ENCODE measurements around the gene COL6A5. TPM values are rescaled to one million over a fixed set of nuclear protein-coding genes. Genes with fewer than 3 reads are reported as not detected.

The COL6A5 gene
- total RNA-seq, 1 experiment from 2014 or later, result not detected

DNA sequence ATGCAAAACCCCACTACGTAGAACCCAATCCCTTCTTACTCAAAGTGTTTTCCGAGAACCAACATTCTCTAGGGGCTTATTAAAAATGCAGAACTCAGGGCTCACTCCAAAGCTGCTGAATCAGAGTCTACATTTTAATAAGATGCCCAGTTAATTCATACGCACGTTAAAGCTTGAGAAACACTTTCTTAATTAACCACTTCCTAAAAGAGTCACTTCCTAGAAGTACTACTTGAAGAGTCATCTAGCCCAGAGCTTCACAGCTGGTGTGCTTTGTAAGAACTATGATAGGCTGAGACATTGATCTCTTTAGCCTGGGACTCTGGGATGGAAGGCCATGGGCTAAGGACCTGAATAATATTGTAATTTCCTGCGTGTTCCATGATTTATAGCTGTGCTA is 9.0 kb downstream of the COL6A5 start:
- no peak for TF ChIP-seq CTCF (IDR thresholded peaks at IDR 0.05; ENCODE audit: insufficient read depth in 1 of 2, low read depth in 1 of 2, low read length in 1 of 2, severe bottlenecking in 1 of 2, unreplicated experiment in 1 of 2)
- ChIA-PET CTCF (no interaction called here), POLR2A (no interaction called here)
- DNase-seq, result no peak
- intact Hi-C loops (cut with micrococcal nuclease; ENCODE audit: unreplicated experiment), result no loop called here
- Mint-ChIP-seq H3K27ac (ENCODE audit: unreplicated experiment) (no peak overlapping the region), H3K4me3 (ENCODE audit: unreplicated experiment) (no peak overlapping the region), H3K4me1 (ENCODE audit: low read depth, unreplicated experiment) (no peaks in the 10 kb centered on the region), H3K36me3 (ENCODE audit: insufficient read depth, unreplicated experiment) (no peaks in the 10 kb centered on the region), H3K9me3 (ENCODE audit: unreplicated experiment) (no peaks in the 10 kb centered on the region), H3K27me3 (ENCODE audit: insufficient read depth, unreplicated experiment) (peaks cover 10% of the 10 kb centered on the region)
- Histone ChIP-seq H3K4me3 (ENCODE audit: low read depth, low read length) (no peak overlapping the region), H3K9me3 (no peaks in the 10 kb centered on the region), H3K4me1 (no peaks in the 10 kb centered on the region), H3K36me3 (ENCODE audit: control insufficient read depth, insufficient read depth, low read length) (no peaks in the 10 kb centered on the region), H3K27me3 (replicated peaks; ENCODE audit: control insufficient read depth, insufficient read depth, low read length) (no peaks in the 10 kb centered on the region)
- no TSS peak for BruUV-seq (replicated peaks)

- POLR2A ChIA-PET, result no interaction called here
- Mint-ChIP-seq H3K4me1 (ENCODE audit: low read depth, unreplicated experiment) (no peaks in the 10 kb centered on the region), H3K9me3 (ENCODE audit: unreplicated experiment) (no peaks in the 10 kb centered on the region), H3K4me3 (ENCODE audit: unreplicated experiment) (no peak overlapping the region), H3K27me3 (ENCODE audit: insufficient read depth, unreplicated experiment) (peaks cover 4% of the 10 kb centered on the region), H3K27ac (ENCODE audit: unreplicated experiment) (no peak overlapping the region), H3K36me3 (ENCODE audit: insufficient read depth, unreplicated experiment) (no peaks in the 10 kb centered on the region)
- no peaks in the 10 kb centered on the region for H3K36me3 ChIP-seq (ENCODE audit: control insufficient read depth, insufficient read depth, low read length)
- no peaks in the 10 kb centered on the region for H3K9me3 ChIP-seq
- BruUV-seq (replicated peaks), result no TSS peak
- no peak for TF ChIP-seq CTCF (IDR thresholded peaks at IDR 0.05; ENCODE audit: insufficient read depth in 1 of 2, low read depth in 1 of 2, low read length in 1 of 2, severe bottlenecking in 1 of 2, unreplicated experiment in 1 of 2)
- H3K4me1 ChIP-seq, result no peaks in the 10 kb centered on the region
- no peaks in the 10 kb centered on the region for H3K27me3 ChIP-seq (replicated peaks; ENCODE audit: control insufficient read depth, insufficient read depth, low read length)
- CTCF ChIA-PET, result no interaction called here
- intact Hi-C loops (cut with micrococcal nuclease; ENCODE audit: unreplicated experiment), result no loop called here
- no peak overlapping the region for H3K4me3 ChIP-seq (ENCODE audit: low read depth, low read length)
- DNase-seq, result no peak
Measured at GRCh38 chr3:130374033-130374432, 28.6 kb downstream of the COL6A5 start.

DNA sequence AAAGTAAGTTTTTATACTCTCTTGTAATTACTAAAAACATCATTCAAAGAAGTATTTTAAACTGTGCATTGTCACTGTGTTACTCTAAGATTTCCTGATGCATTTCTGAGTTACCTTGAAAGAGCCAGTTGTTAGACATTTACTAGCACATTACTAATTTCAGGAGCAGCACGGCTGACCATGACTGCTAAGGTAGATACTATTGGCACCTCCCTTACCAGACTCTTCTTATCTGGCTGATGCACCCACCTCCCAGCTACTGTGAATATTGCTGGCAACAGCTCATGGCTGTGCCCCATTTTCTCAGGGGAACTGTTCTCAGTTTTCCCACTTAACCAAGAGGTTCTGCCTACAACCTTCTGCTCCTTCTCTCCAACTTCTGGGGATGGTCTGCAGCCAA is 29.4 kb downstream of the COL6A5 start:
- H3K36me3 ChIP-seq (ENCODE audit: control insufficient read depth, insufficient read depth, low read length), result no peaks in the 10 kb centered on the region
- Mint-ChIP-seq H3K27me3 (ENCODE audit: insufficient read depth, unreplicated experiment) (peaks cover 4% of the 10 kb centered on the region), H3K27ac (ENCODE audit: unreplicated experiment) (no peak overlapping the region), H3K36me3 (ENCODE audit: insufficient read depth, unreplicated experiment) (no peaks in the 10 kb centered on the region), H3K4me3 (ENCODE audit: unreplicated experiment) (no peak overlapping the region), H3K4me1 (ENCODE audit: low read depth, unreplicated experiment) (no peaks in the 10 kb centered on the region), H3K9me3 (ENCODE audit: unreplicated experiment) (no peaks in the 10 kb centered on the region)
- no peaks in the 10 kb centered on the region for H3K4me1 ChIP-seq
- BruUV-seq (replicated peaks), result no TSS peak
- no peak overlapping the region for H3K4me3 ChIP-seq (ENCODE audit: low read depth, low read length)
- H3K9me3 ChIP-seq, result no peaks in the 10 kb centered on the region
- POLR2A ChIA-PET, result no interaction called here
- DNase-seq, result no peak
- intact Hi-C loops (cut with micrococcal nuclease; ENCODE audit: unreplicated experiment), result no loop called here
- CTCF ChIA-PET, result no interaction called here
- no peaks in the 10 kb centered on the region for H3K27me3 ChIP-seq (replicated peaks; ENCODE audit: control insufficient read depth, insufficient read depth, low read length)
- TF ChIP-seq CTCF (IDR thresholded peaks at IDR 0.05; ENCODE audit: insufficient read depth in 1 of 2, low read depth in 1 of 2, low read length in 1 of 2, severe bottlenecking in 1 of 2, unreplicated experiment in 1 of 2), result no peak

All from Caco-2 (cell line).